Epithelial cell of esophagus (primary cell): Measurements from ENCODE around the gene KRT40.
A peak's percentile ranks its signal among the peaks of the same experiment; 100 is the strongest.

Experiments
- DNase-seq: peaks from one replicate; pipeline ENCODE4 v3.0.0; 2010; ENCODE audit warnings: low read depth
- H3K4me3 ChIP-seq: 2 replicates; pipeline ENCODE4 v1.5.1; 2011; ENCODE audit warnings: mild to moderate bottlenecking, low read length, control low read depth
- CTCF ChIP-seq: IDR thresholded peaks from 2 replicates; pipeline ENCODE4 v1.5.1; 2011; ENCODE audit warnings: low read depth, mild to moderate bottlenecking, low read length, control low read depth, inconsistent platforms; ENCODE audit not compliant: insufficient read depth; ENCODE audit errors: missing control alignments

KRT40 gene

GRCh38 chr17:41010441-41010840, 26.3 kb upstream of the KRT40 start:
- no peak overlapping the region for H3K4me3 ChIP-seq
- TF ChIP-seq CTCF, result no peak
- no peak for DNase-seq

GRCh38 chr17:41009936-41010335, 25.8 kb upstream of the KRT40 start:
- no peak for TF ChIP-seq CTCF
- no peak for DNase-seq
- no peak overlapping the region for H3K4me3 ChIP-seq

GRCh38 chr17:41009301-41009760, 25.2 kb upstream of the KRT40 start:
- no peak overlapping the region for H3K4me3 ChIP-seq
- DNase-seq, result peak; percentile 27
- TF ChIP-seq CTCF, result no peak

GRCh38 chr17:41008811-41009210, 24.7 kb upstream of the KRT40 start, which contains the start of gene KRTAP3-1:
KRTAP3-1 (minus strand) TSS chr17:41009128; CDS start chr17:41009074, 54 bp downstream.
- DNase-seq, result no peak
- no peak for TF ChIP-seq CTCF
- H3K4me3 ChIP-seq, result no peak within 1 kb of the TSS

GRCh38 chr17:41004397-41004796, 20.3 kb upstream of the KRT40 start:
- TF ChIP-seq CTCF, result no peak
- H3K4me3 ChIP-seq, result no peak overlapping the region

GRCh38 chr17:41003926-41004325, 19.8 kb upstream of the KRT40 start:
- TF ChIP-seq CTCF, result no peak
- H3K4me3 ChIP-seq, result no peak overlapping the region
- DNase-seq, result no peak

More at GRCh38 chr17:41004397-41004796, 20.3 kb upstream of the KRT40 start:
- no peak for DNase-seq

GRCh38 chr17:41002814-41003213, 18.7 kb upstream of the KRT40 start:
- peak; percentile 85 for DNase-seq
- no peak for TF ChIP-seq CTCF
- H3K4me3 ChIP-seq, result no peak overlapping the region
